ENCODE measurements around the gene ZNF813. TPM values are rescaled to one million over a fixed set of nuclear protein-coding genes. Genes with fewer than 3 reads are reported as not detected.

The ZNF813 gene
- polyA plus RNA-seq, 2 of the 4 experiments (the other 2 are of a cell fraction): 0.30 to 0.78 TPM

- POLR2A ChIA-PET: no interaction called here
- no peak for FAIRE-seq
- WGBS (ENCODE audit: missing lambda C conversion rate): 26% methylated on average over 17 of the region's 17 CpGs
- no peaks in the 10 kb centered on the region for H3K4me1 ChIP-seq
- TF ChIP-seq USF2 (IDR thresholded peaks at IDR 0.05) (peak; percentile 42), HES2 (IDR thresholded peaks at IDR 0.05) (no peak)
- no peak for DNase-seq (ENCODE audit: low read depth in 1 of 2, low spot score in 1 of 2)
- no peak overlapping the region for H3K4me2 ChIP-seq
- no peak overlapping the region for H3K27ac ChIP-seq
- peaks cover 40% of the 10 kb centered on the region; the same call in 2 of the 3 replicates for H3K9me3 ChIP-seq
- CTCF ChIA-PET: interaction anchor here (0.6 to 0.8 kb wide), 2 partner anchors 9 to 940 kb away, joined by 3 read pairs; no protein-coding TSS in a partner anchor
- no peak overlapping the region for H3K4me3 ChIP-seq
- no peak for ATAC-seq
Measured at GRCh38 chr19:53507523-53508442, 40.2 kb downstream of the ZNF813 start.

- Histone ChIP-seq H3K9me3 (peaks cover 35% of the 10 kb centered on the region; the same call in 2 of the 3 replicates), H3K27ac (no peak overlapping the region), H3K4me3 (no peak overlapping the region), H3K4me2 (no peak overlapping the region), H3K4me1 (no peaks in the 10 kb centered on the region)
- FAIRE-seq: no peak
- CTCF ChIA-PET: interaction anchor here (1.0 kb wide), 1 partner anchor 14 kb away, joined by 3 read pairs; no protein-coding TSS in a partner anchor
- TF ChIP-seq RFX5 (IDR thresholded peaks at IDR 0.05) (no peak), EHMT2 (IDR thresholded peaks at IDR 0.05; ENCODE audit: low read depth) (no peak), ESRRA (IDR thresholded peaks at IDR 0.05; ENCODE audit: borderline replicate concordance, low read length) (no peak), MAZ (IDR thresholded peaks at IDR 0.05; ENCODE audit: borderline replicate concordance, low read depth, low read length) (no peak), POLR2A (IDR thresholded peaks at IDR 0.05; ENCODE audit: low read length) (no peak), ATOH8 (CRISPR knock-in tag; IDR thresholded peaks at IDR 0.05; ENCODE audit: low read depth) (no peak), RCOR1 (IDR thresholded peaks at IDR 0.05; ENCODE audit: low read depth, low read length) (no peak), TFCP2L1 (CRISPR knock-in tag; IDR thresholded peaks at IDR 0.05) (no peak), CHD4 (IDR thresholded peaks at IDR 0.05; ENCODE audit: borderline replicate concordance) (no peak), RNF2 (IDR thresholded peaks at IDR 0.05; ENCODE audit: borderline replicate concordance, low read depth) (no peak), SMC3 (IDR thresholded peaks at IDR 0.05) (no peak), TP53 (CRISPR knock-in tag; IDR thresholded peaks at IDR 0.05) (no peak), HEYL (CRISPR knock-in tag; IDR thresholded peaks at IDR 0.05) (no peak), ZC3H11A (IDR thresholded peaks at IDR 0.05) (no peak), BHLHE40 (IDR thresholded peaks at IDR 0.05; ENCODE audit: low read depth, low read length) (no peak), MAX (IDR thresholded peaks at IDR 0.05) (no peak), HOXB5 (CRISPR knock-in tag; IDR thresholded peaks at IDR 0.05) (no peak), CBX2 (IDR thresholded peaks at IDR 0.05; ENCODE audit: borderline replicate concordance, low read depth) (no peak), MAFK (IDR thresholded peaks at IDR 0.05; ENCODE audit: partially characterized antibody) (no peak), KDM1A (IDR thresholded peaks at IDR 0.05; ENCODE audit: low read depth) (no peak)
- no peak for ATAC-seq
- 29% methylated on average over 3 of the region's 3 CpGs for WGBS (ENCODE audit: missing lambda C conversion rate)
- no peak for DNase-seq (ENCODE audit: low read depth in 1 of 2, low spot score in 1 of 2)
- POLR2A ChIA-PET: no interaction called here
Measured at GRCh38 chr19:53509443-53509842, 41.9 kb downstream of the ZNF813 start.

- CTCF ChIA-PET: interaction anchor here (0.9 to 1.0 kb wide), 2 partner anchors 14 to 73 kb away, joined by 3 read pairs; no protein-coding TSS in a partner anchor
- Histone ChIP-seq H3K9me3 (peaks cover 33% of the 10 kb centered on the region; the same call in 2 of the 3 replicates), H3K4me2 (no peak overlapping the region), H3K4me1 (no peaks in the 10 kb centered on the region), H3K27ac (no peak overlapping the region), H3K4me3 (no peak overlapping the region)
- ATAC-seq (no peak), DNase-seq (ENCODE audit: low read depth in 1 of 2, low spot score in 1 of 2) (no peak), FAIRE-seq (no peak)
- POLR2A ChIA-PET: no interaction called here
- WGBS (ENCODE audit: missing lambda C conversion rate): 22% methylated on average over 5 of the region's 5 CpGs
- no peak for TF ChIP-seq REST (IDR thresholded peaks at IDR 0.05)
- TF ChIP-seq PHF8 (IDR thresholded peaks at IDR 0.05; ENCODE audit: borderline replicate concordance, low read depth): no peak
- TF ChIP-seq JUN (IDR thresholded peaks at IDR 0.05): no peak
- no peak for TF ChIP-seq FOSB (CRISPR knock-in tag; IDR thresholded peaks at IDR 0.05)
- TF ChIP-seq HOXB5 (CRISPR knock-in tag; IDR thresholded peaks at IDR 0.05): no peak
- TF ChIP-seq ESRRA (IDR thresholded peaks at IDR 0.05; ENCODE audit: borderline replicate concordance, low read length): no peak
- TF ChIP-seq MYC (IDR thresholded peaks at IDR 0.05; ENCODE audit: borderline replicate concordance, low read length): no peak
- TF ChIP-seq HOXA7 (CRISPR knock-in tag; IDR thresholded peaks at IDR 0.05): no peak
Measured at GRCh38 chr19:53509845-53510244, 42.3 kb downstream of the ZNF813 start.
